Neural cell (in vitro differentiated cells): Measurements from ENCODE around the gene AFF3.
"Not testable (repeated sequence)": the region's sequence is repeated elsewhere in the genome, so short reads cannot be mapped to it uniquely, and the experiment has no call there.

ENCODE experiments used
- EZH2 ChIP-seq: fragments of 200-600, 300-800 bp; shearing (Covaris generic), sonication (generic); IDR thresholded peaks from 2 replicates; pipeline ENCODE4 v1.6.1; 2014; ENCODE audit warnings: antibody characterized with exemption, low read length, borderline replicate concordance, mild to moderate bottlenecking; ENCODE audit not compliant: insufficient read depth, poor library complexity, severe bottlenecking
- RAD21 ChIP-seq: fragments of 450-650 bp; conservative IDR thresholded peaks from 2 replicates; pipeline ENCODE4 v1.6.1; 2014; ENCODE audit warnings: antibody characterized with exemption, mild to moderate bottlenecking, moderate library complexity
- SMC3 ChIP-seq: fragments of 450-650 bp; conservative IDR thresholded peaks from 2 replicates; pipeline ENCODE4 v1.6.1; 2014; ENCODE audit warnings: antibody characterized with exemption, mild to moderate bottlenecking, moderate library complexity; ENCODE audit not compliant: poor library complexity
- TF ChIP-seq, protein P1 (sequence below): IDR thresholded peaks from 2 replicates; pipeline ENCODE4 v1.6.1; 2012; ENCODE audit warnings: borderline replicate concordance
- TF ChIP-seq, protein P2 (sequence below): fragments of 450-650 bp; IDR thresholded peaks from 2 replicates; pipeline ENCODE4 v1.5.1; 2014; ENCODE audit warnings: antibody characterized with exemption, mild to moderate bottlenecking, moderate library complexity; ENCODE audit not compliant: poor library complexity, severe bottlenecking

DNA sequence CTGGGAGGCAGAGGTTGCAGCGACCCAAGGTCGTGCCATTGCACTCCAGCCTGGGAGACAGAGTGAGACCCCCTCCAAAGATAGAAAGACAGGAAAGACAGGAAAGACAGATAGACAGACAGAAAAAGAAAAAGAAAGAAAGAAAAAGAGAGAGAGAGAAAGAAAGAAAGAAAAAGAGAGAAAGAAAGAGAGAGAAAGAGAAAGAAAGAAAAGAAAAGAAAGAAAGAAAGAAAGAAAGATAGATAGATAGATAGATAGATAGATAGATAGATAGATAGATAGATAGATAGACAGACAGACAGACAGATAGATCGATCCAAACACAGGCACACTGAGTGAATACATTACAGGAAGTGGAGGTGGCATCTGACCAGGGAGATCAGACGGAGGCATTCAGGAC, 195.0 kb downstream of the AFF3 start:
- TF ChIP-seq, protein P1, sequence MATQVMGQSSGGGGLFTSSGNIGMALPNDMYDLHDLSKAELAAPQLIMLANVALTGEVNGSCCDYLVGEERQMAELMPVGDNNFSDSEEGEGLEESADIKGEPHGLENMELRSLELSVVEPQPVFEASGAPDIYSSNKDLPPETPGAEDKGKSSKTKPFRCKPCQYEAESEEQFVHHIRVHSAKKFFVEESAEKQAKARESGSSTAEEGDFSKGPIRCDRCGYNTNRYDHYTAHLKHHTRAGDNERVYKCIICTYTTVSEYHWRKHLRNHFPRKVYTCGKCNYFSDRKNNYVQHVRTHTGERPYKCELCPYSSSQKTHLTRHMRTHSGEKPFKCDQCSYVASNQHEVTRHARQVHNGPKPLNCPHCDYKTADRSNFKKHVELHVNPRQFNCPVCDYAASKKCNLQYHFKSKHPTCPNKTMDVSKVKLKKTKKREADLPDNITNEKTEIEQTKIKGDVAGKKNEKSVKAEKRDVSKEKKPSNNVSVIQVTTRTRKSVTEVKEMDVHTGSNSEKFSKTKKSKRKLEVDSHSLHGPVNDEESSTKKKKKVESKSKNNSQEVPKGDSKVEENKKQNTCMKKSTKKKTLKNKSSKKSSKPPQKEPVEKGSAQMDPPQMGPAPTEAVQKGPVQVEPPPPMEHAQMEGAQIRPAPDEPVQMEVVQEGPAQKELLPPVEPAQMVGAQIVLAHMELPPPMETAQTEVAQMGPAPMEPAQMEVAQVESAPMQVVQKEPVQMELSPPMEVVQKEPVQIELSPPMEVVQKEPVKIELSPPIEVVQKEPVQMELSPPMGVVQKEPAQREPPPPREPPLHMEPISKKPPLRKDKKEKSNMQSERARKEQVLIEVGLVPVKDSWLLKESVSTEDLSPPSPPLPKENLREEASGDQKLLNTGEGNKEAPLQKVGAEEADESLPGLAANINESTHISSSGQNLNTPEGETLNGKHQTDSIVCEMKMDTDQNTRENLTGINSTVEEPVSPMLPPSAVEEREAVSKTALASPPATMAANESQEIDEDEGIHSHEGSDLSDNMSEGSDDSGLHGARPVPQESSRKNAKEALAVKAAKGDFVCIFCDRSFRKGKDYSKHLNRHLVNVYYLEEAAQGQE, result not testable (repeated sequence)
- TF ChIP-seq, protein P2, sequence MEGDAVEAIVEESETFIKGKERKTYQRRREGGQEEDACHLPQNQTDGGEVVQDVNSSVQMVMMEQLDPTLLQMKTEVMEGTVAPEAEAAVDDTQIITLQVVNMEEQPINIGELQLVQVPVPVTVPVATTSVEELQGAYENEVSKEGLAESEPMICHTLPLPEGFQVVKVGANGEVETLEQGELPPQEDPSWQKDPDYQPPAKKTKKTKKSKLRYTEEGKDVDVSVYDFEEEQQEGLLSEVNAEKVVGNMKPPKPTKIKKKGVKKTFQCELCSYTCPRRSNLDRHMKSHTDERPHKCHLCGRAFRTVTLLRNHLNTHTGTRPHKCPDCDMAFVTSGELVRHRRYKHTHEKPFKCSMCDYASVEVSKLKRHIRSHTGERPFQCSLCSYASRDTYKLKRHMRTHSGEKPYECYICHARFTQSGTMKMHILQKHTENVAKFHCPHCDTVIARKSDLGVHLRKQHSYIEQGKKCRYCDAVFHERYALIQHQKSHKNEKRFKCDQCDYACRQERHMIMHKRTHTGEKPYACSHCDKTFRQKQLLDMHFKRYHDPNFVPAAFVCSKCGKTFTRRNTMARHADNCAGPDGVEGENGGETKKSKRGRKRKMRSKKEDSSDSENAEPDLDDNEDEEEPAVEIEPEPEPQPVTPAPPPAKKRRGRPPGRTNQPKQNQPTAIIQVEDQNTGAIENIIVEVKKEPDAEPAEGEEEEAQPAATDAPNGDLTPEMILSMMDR, result not testable (repeated sequence)
- TF ChIP-seq RAD21, SMC3, EZH2: not testable (repeated sequence)
